HG03565 (cell line): ENCODE measurements around the gene YWHAG.
"Not testable (repeated sequence)": the region's sequence is repeated elsewhere in the genome, so short reads cannot be mapped to it uniquely, and the experiment has no call there.

Experiments used
- ATAC-seq: cut with Tn5 transposase; IDR thresholded peaks from one replicate; pipeline ENCODE4 v1.9.1; 2021; ENCODE audit warnings: mild to moderate bottlenecking, moderate library complexity; ENCODE audit not compliant: unreplicated experiment

Gene YWHAG

GRCh38 chr7:76349313-76349885, 9.4 kb downstream of the YWHAG start:
- no peak for ATAC-seq

- no peak for ATAC-seq
These were observed 11.1 kb downstream of the YWHAG start for GRCh38 chr7:76347710-76348109.

GRCh38 chr7:76346778-76347177, 12.0 kb downstream of the YWHAG start:
- ATAC-seq: no peak

GRCh38 chr7:76346097-76346496, 12.7 kb downstream of the YWHAG start:
- no peak for ATAC-seq

GRCh38 chr7:76343931-76344321, 14.9 kb downstream of the YWHAG start:
- ATAC-seq: no peak

- no peak for ATAC-seq
These were observed 15.4 kb downstream of the YWHAG start for GRCh38 chr7:76343294-76343930.

- no peak for ATAC-seq
These were observed 16.6 kb downstream of the YWHAG start for GRCh38 chr7:76342222-76342621.

- no peak for ATAC-seq
These were observed 18.1 kb downstream of the YWHAG start for GRCh38 chr7:76340617-76341131.

GRCh38 chr7:76338298-76339084, 20.3 kb downstream of the YWHAG start:
- ATAC-seq: no peak

GRCh38 chr7:76337147-76337546, 21.6 kb downstream of the YWHAG start:
- no peak for ATAC-seq

GRCh38 chr7:76336094-76336493, 22.7 kb downstream of the YWHAG start:
- no peak for ATAC-seq

- ATAC-seq: not testable (repeated sequence)
These were observed 23.4 kb downstream of the YWHAG start for GRCh38 chr7:76335417-76335816.

GRCh38 chr7:76334320-76334967, 24.3 kb downstream of the YWHAG start:
- no peak for ATAC-seq

GRCh38 chr7:76333511-76334101, 25.2 kb downstream of the YWHAG start:
- ATAC-seq: no peak

- ATAC-seq: no peak
These were observed 26.7 kb downstream of the YWHAG start for GRCh38 chr7:76332078-76332477.

- ATAC-seq: no peak
These were observed 28.1 kb downstream of the YWHAG start for GRCh38 chr7:76330673-76331072.

- no peak for ATAC-seq
These were observed 28.5 kb downstream of the YWHAG start for GRCh38 chr7:76330261-76330660.

- ATAC-seq: no peak
These were observed 29.3 kb downstream of the YWHAG start for GRCh38 chr7:76329479-76329878.

- ATAC-seq: no peak
These were observed 30.4 kb downstream of the YWHAG start for GRCh38 chr7:76328389-76328788.

- no peak for ATAC-seq
These were observed 31.2 kb downstream of the YWHAG start for GRCh38 chr7:76327610-76328009.

- ATAC-seq: no peak
These were observed 32.1 kb downstream of the YWHAG start for GRCh38 chr7:76326646-76327233.
